K562 (cell line): ENCODE data around the gene CLEC2D. TPM values are rescaled to one million over a fixed set of nuclear protein-coding genes. Genes with fewer than 3 reads are reported as not detected.
A peak's percentile ranks its signal among the peaks of the same experiment; 100 is the strongest.
"Not testable (repeated sequence)": the region's sequence is repeated elsewhere in the genome, so short reads cannot be mapped to it uniquely, and the experiment has no call there.

Experiments
- ATAC-seq: fragments of 200-7000 bp; cut with Tn5 transposase; 3 replicates; pipeline ENCODE4 v1.9.1; 2020; ENCODE audit warnings: moderate library complexity
- BruUV-seq: library from RNA; stranded (reverse); fragments of 400-500 nt; replicated peaks from 2 replicates; lab custom pipeline; 2021; lab: Mats Ljungman, UMichigan
- CTCF ChIA-PET: fragments of 300-600 bp; formaldehyde crosslinking; extraction: SDS; loops from one replicate; lab custom pipeline; 2021; ENCODE audit warnings: low intra/inter-chr PET ratio; lab: Yijun Ruan, JAX
- POLR2A ChIA-PET: fragments of 300-600, 350-650 bp; sonication (Branson Sonifier 250); formaldehyde crosslinking; extraction: SDS; loops from one replicate; lab custom pipeline; 2021; ENCODE audit warnings: antibody characterized with exemption, inconsistent platforms; lab: Yijun Ruan, JAX
- DNase-seq, 4 experiments: peaks; one replicate each; pipeline versions ENCODE4 v3.0.0 to v3.0.0-alpha.2; 2011 to 2018; ENCODE audit warnings: low spot score in 3 of 4, mixed read lengths in 3 of 4; ENCODE audit errors: extremely low read depth in 1 of 4
- FAIRE-seq: peaks from 2 replicates; lab custom pipeline; 2011; peaks lifted over from hg19 to GRCh38; lab: Jason Lieb, UNC
- H2AFZ ChIP-seq: 2 replicates; pipeline ENCODE4 v1.6.0; 2011; ENCODE audit warnings: low read depth, low read length, control low read depth, inconsistent platforms
- H3K27ac ChIP-seq: fragments of 200-600 bp; 3 replicates; pipeline ENCODE4 v1.8.0; 2011; ENCODE audit warnings: low read depth, mild to moderate bottlenecking, control low read depth, inconsistent platforms, low read length, moderate library complexity, mixed read lengths; ENCODE audit errors: extremely low read depth
- H3K27me3 ChIP-seq, 2 experiments: fragments of 300-600 bp in 1 of 2; 2 replicates in 1 of 2; 3 replicates in 1 of 2; pipeline versions ENCODE4 v1.6.0 to v1.8.0; 2011; ENCODE audit warnings: inconsistent platforms in 2 of 2, low read length in 2 of 2, mild to moderate bottlenecking in 1 of 2, mixed read lengths in 1 of 2, moderate library complexity in 1 of 2; ENCODE audit not compliant: control insufficient read depth in 2 of 2, insufficient read depth in 2 of 2
- H3K36me3 ChIP-seq: fragments of 300-600 bp; 3 replicates; pipeline ENCODE4 v1.8.0; 2011; ENCODE audit warnings: mild to moderate bottlenecking, low read length, inconsistent platforms; ENCODE audit not compliant: control insufficient read depth, insufficient read depth
- H3K4me1 ChIP-seq, 2 experiments: fragments of 200-600 bp in 1 of 2; replicated peaks in 1 of 2; 2 replicates in 1 of 2; 3 replicates in 1 of 2; pipeline versions ENCODE4 v1.5.1 to v1.8.0; 2011; ENCODE audit warnings: inconsistent platforms in 2 of 2, low read length in 2 of 2, mild to moderate bottlenecking in 1 of 2, mixed read lengths in 1 of 2, moderate library complexity in 1 of 2; ENCODE audit not compliant: control insufficient read depth in 2 of 2, insufficient read depth in 2 of 2
- H3K4me2 ChIP-seq: 2 replicates; pipeline ENCODE4 v1.6.1; 2011; ENCODE audit warnings: low read length, control low read depth, inconsistent platforms, mixed read lengths; ENCODE audit not compliant: insufficient read depth
- H3K4me3 ChIP-seq: fragments of 200-600 bp; sonication (generic), shearing (Covaris generic); 2 replicates; pipeline ENCODE4 v1.5.1; 2016; ENCODE audit warnings: control low read depth, inconsistent platforms
- H3K79me2 ChIP-seq: fragments of 200-600 bp; 3 replicates; pipeline ENCODE4 v1.8.0; 2011; ENCODE audit warnings: low read length, inconsistent platforms; ENCODE audit not compliant: control insufficient read depth, insufficient read depth
- H3K9ac ChIP-seq, 2 experiments: 2 replicates each; pipeline versions ENCODE4 v1.6.0 to v1.6.1; 2011; ENCODE audit warnings: low read depth in 2 of 2, low read length in 2 of 2, control low read depth in 1 of 2, inconsistent platforms in 1 of 2, mild to moderate bottlenecking in 1 of 2, mixed read lengths in 1 of 2; ENCODE audit not compliant: insufficient read depth in 1 of 2
- H3K9me1 ChIP-seq: one replicate; pipeline ENCODE4 v1.6.0; 2011; ENCODE audit warnings: inconsistent platforms, mild to moderate bottlenecking, low read length, moderate library complexity; ENCODE audit not compliant: control insufficient read depth, insufficient read depth
- H3K9me3 ChIP-seq: replicated peaks from 2 replicates; pipeline ENCODE4 v1.5.1; 2011; ENCODE audit warnings: low read depth, low read length, inconsistent platforms; ENCODE audit not compliant: control insufficient read depth, insufficient read depth
- H4K20me1 ChIP-seq: replicated peaks from 2 replicates; pipeline ENCODE4 v1.6.1; 2011; ENCODE audit warnings: low read length, inconsistent platforms, mixed read lengths; ENCODE audit not compliant: control insufficient read depth, insufficient read depth
- CBX3 ChIP-seq, 2 experiments: IDR thresholded peaks; 1 replicate in 1 of 2; 2 replicates in 1 of 2; pipeline ENCODE4 v1.6.1; 2012; ENCODE audit warnings: inconsistent platforms in 2 of 2, low read length in 2 of 2, borderline replicate concordance in 1 of 2, control low read depth in 1 of 2
- CC2D1A ChIP-seq: fragments of 450-650 bp; IDR thresholded peaks from 2 replicates; pipeline ENCODE4 v1.6.1; 2017; ENCODE audit warnings: mild to moderate bottlenecking
- CEBPB ChIP-seq: fragments of 450-650 bp; IDR thresholded peaks from 2 replicates; pipeline ENCODE4 v1.6.1; 2016; ENCODE audit warnings: missing genetic modification characterization, missing compliant biosample characterization
- CHAMP1 ChIP-seq: fragments of 450-650 bp; IDR thresholded peaks from 2 replicates; pipeline ENCODE4 v1.6.1; 2016; ENCODE audit warnings: mild to moderate bottlenecking
- EP300 ChIP-seq: IDR thresholded peaks from 2 replicates; pipeline ENCODE4 v1.6.1; 2012; ENCODE audit warnings: low read length, improper control_type of control experiment
- NCOR1 ChIP-seq: fragments of 450-650 bp; IDR thresholded peaks from 2 replicates; pipeline ENCODE4 v1.6.1; 2016; ENCODE audit warnings: mild to moderate bottlenecking, moderate library complexity
- SOX6 ChIP-seq: fragments of 450-650 bp; IDR thresholded peaks from 2 replicates; pipeline ENCODE4 v1.6.1; 2014; ENCODE audit warnings: mild to moderate bottlenecking
- TEAD4 ChIP-seq, 2 experiments: sonication (generic) in 1 of 2; formaldehyde crosslinking in 1 of 2; IDR thresholded peaks; 2 replicates each; pipeline versions ENCODE4 v1.6.1 to v1.8.0; 2012 to 2022; ENCODE audit warnings: borderline replicate concordance in 1 of 2, inconsistent platforms in 1 of 2, low read length in 1 of 2, mild to moderate bottlenecking in 1 of 2, missing genetic modification reagents in 1 of 2
- TRIM28 ChIP-seq: fragments of 450-650 bp; IDR thresholded peaks from 2 replicates; pipeline ENCODE4 v1.6.1; 2017
- ZNF431 ChIP-seq: sonication (generic); formaldehyde crosslinking; IDR thresholded peaks from 2 replicates; pipeline ENCODE4 v1.8.0; 2022; ENCODE audit warnings: mild to moderate bottlenecking, missing genetic modification reagents
- ZNF766 ChIP-seq: fragments of 200-800 bp; sonication (Bioruptor generic); conservative IDR thresholded peaks from 2 replicates; pipeline ENCODE4 v1.6.1; 2016; ENCODE audit warnings: missing genetic modification characterization, missing compliant biosample characterization
- WGBS: fragments of 100-300 bp; shearing (Covaris generic); methylation state at CpG from one replicate; pipeline ENCODE4 v1.1.6; 2016; ENCODE audit warnings: low coverage, mixed read lengths; ENCODE audit not compliant: insufficient coverage; ENCODE audit errors: missing lambda C conversion rate; 5-methylcytosine and 5-hydroxymethylcytosine counted together
- in situ Hi-C: fragments of 300-500 bp; cut with MboI; formaldehyde crosslinking; loops from 4 replicates; pipeline ENCODE4 v1.15.0; 2018; ENCODE audit warnings: inconsistent platforms, mixed read lengths
- intact Hi-C: fragments of 100-400 bp; cut with micrococcal nuclease; formaldehyde crosslinking; loops from 2 replicates; pipeline ENCODE4 v1.14.2; 2022
- polyA plus RNA-seq, 8 experiments: library from polyadenylated mRNA; depleted of rRNA in 4 of 8; stranded (reverse) in 5 of 8; unstranded in 3 of 8; fragments of >200 nt; fragmentation: Nextera tagmentation in 2 of 8; fragmentation: Illumina TruSeq in 1 of 8; extraction: Ambion mirVana in 2 of 8; extraction: Trizol in 1 of 8; gene quantifications; 2 replicates each; pipeline versions ENCODE4 v1.2.1 to v1.2.3, GENCODE V29; 2011 to 2014; ENCODE audit warnings: inconsistent platforms in 1 of 8, missing spikeins in 1 of 8
- total RNA-seq, 7 experiments: library from RNA; depleted of rRNA in 6 of 7; stranded (reverse); fragments of >200 nt in 6 of 7; fragmentation: Illumina TruSeq in 2 of 7; extraction: Trizol in 2 of 7; gene quantifications; 2 replicates each; pipeline versions ENCODE4 v1.2.1 to v1.2.3, GENCODE V29; 2011 to 2021; ENCODE audit warnings: low replicate concordance in 1 of 7
- TF ChIP-seq, protein P1 (sequence below): fragments of 450-650 bp; IDR thresholded peaks from 2 replicates; pipeline ENCODE4 v1.6.1; 2018; ENCODE audit warnings: mild to moderate bottlenecking, low read depth; ENCODE audit not compliant: partially characterized antibody
- TF ChIP-seq, protein P2 (sequence below), 2 experiments: fragments of 450-650 bp in 1 of 2; sonication (generic) in 1 of 2; formaldehyde crosslinking in 1 of 2; IDR thresholded peaks in 1 of 2; conservative IDR thresholded peaks in 1 of 2; 2 replicates each; pipeline versions ENCODE4 v1.6.1 to v1.8.1; 2016 to 2023; ENCODE audit warnings: mild to moderate bottlenecking in 2 of 2, moderate library complexity in 2 of 2, inconsistent platforms in 1 of 2, missing genetic modification reagents in 1 of 2

The CLEC2D gene
- total and polyA plus RNA-seq, 9 of the 15 experiments (the other 6 are each of a cell fraction or from before 2014, with no cell fraction given): 1.4 to 5.0 (median 2.2) TPM

DNA sequence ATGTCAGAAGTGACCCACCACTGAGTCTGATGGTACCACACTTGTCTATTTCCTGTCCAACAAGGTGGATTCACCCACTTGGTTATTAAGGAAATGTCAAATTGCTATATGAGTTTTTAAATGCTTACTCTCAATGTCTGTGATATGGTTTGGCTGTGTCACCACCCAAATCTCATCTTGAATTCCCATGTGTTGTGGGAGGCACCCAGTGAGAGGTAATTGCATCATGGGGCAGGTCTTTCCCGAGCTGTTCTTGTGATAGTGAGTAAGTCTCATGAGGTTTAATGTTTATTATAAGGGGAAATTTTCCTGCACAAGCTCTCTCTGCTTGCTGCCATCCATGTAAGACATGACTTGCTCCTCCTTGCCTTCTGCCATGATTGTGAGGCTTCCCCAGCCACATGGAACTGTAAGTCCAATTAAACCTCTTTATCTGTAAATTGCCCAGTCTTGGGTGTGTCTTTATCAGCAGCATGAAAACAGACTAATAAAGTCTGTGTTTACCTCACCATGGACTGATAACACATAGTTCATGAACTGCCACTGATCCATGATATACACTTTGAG, 24.4 kb upstream of the CLEC2D start:
- H3K27ac ChIP-seq; H3K9ac ChIP-seq; H3K4me1 ChIP-seq; H2AFZ ChIP-seq; ATAC-seq; H3K9me1 ChIP-seq; BruUV-seq; FAIRE-seq; H3K27me3 ChIP-seq; H3K4me3 ChIP-seq; H3K36me3 ChIP-seq; H3K4me2 ChIP-seq; POLR2A ChIA-PET; H4K20me1 ChIP-seq; TF ChIP-seq TEAD4 (CRISPR knock-in tag; IDR thresholded peaks at IDR 0.05; ENCODE audit: borderline replicate concordance): not testable (repeated sequence)
- intact Hi-C loops: loop anchor here (5.0 kb wide), 2 partner anchors 42 to 97 kb away; no protein-coding TSS in a partner anchor
- CTCF ChIA-PET: interaction anchor here (0.5 kb wide), 1 partner anchor 22 kb away, joined by 3 read pairs; no protein-coding TSS in a partner anchor
- WGBS: 22% methylated on average over 1 of the region's 1 CpG
- Histone ChIP-seq H3K9me3 (peaks cover 20% of the 10 kb centered on the region), H3K79me2 (peaks cover 19% of the 10 kb centered on the region)
- in situ Hi-C loops: loop anchor here (25.0 kb wide), 1 partner anchor 308 kb away; no protein-coding TSS in a partner anchor
- DNase-seq: peak in 1 of 4 experiments; percentile 9
- TF ChIP-seq, protein P1, sequence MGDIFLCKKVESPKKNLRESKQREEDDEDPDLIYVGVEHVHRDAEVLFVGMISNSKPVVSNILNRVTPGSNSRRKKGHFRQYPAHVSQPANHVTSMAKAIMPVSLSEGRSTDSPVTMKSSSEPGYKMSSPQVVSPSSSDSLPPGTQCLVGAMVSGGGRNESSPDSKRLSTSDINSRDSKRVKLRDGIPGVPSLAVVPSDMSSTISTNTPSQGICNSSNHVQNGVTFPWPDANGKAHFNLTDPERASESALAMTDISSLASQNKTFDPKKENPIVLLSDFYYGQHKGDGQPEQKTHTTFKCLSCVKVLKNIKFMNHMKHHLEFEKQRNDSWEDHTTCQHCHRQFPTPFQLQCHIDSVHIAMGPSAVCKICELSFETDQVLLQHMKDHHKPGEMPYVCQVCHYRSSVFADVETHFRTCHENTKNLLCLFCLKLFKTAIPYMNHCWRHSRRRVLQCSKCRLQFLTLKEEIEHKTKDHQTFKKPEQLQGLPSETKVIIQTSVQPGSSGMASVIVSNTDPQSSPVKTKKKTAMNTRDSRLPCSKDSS: peak; percentile 43
- TF ChIP-seq CHAMP1 (peak; percentile 70; the same call in 1 of the 2 replicates), CC2D1A (peak; percentile 60), SOX6 (0 out of 2 replicates have a peak, but pooled peaks have one; percentile 31), TEAD4 (IDR thresholded peaks at IDR 0.05; ENCODE audit: low read length) (0 out of 2 replicates have a peak, but pooled peaks have one; percentile 29), ZNF431 (CRISPR knock-in tag) (peak; percentile 100), CEBPB (tag) (peak; percentile 38; the same call in 1 of the 2 replicates), CBX3 (IDR thresholded peaks at IDR 0.05; ENCODE audit: borderline replicate concordance in 1 of 2, low read length in 2 of 2) (peak in 1 of 2 experiments; percentile 56; a peak in 1 of 3 replicates), NCOR1 (peak; percentile 53; the same call in 1 of the 2 replicates), EP300 (peak; percentile 26; the same call in 1 of the 2 replicates), TRIM28 (0 out of 2 replicates have a peak, but pooled peaks have one; percentile 71), ZNF766 (peak; percentile 93)
- TF ChIP-seq, protein P2, sequence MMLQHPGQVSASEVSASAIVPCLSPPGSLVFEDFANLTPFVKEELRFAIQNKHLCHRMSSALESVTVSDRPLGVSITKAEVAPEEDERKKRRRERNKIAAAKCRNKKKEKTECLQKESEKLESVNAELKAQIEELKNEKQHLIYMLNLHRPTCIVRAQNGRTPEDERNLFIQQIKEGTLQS (IDR thresholded peaks at IDR 0.05): peak; percentile 37
- TF ChIP-seq, protein P2 (CRISPR knock-in tag; conservative IDR thresholded peaks at IDR 0.05): not testable (repeated sequence)
